ENCODE results near the gene NDUFS2.

- no peak for TF ChIP-seq KDM4A (IDR thresholded peaks at IDR 0.05; ENCODE audit: low read depth, low read length, severe bottlenecking)
- TF ChIP-seq CTCF (IDR thresholded peaks at IDR 0.05; ENCODE audit: control extremely low read depth in 1 of 3, insufficient read depth in 1 of 3, low read depth in 1 of 3, low read length in 3 of 3): no peak
- TF ChIP-seq ASH2L (IDR thresholded peaks at IDR 0.05; ENCODE audit: low read length): no peak
- TF ChIP-seq POLR2A (IDR thresholded peaks at IDR 0.05; ENCODE audit: control extremely low read depth in 1 of 2, low read depth in 2 of 2, low read length in 2 of 2): no peak
- no peak for TF ChIP-seq RNF2 (IDR thresholded peaks at IDR 0.05; ENCODE audit: borderline replicate concordance, low read depth, low read length, missing control alignments, poor library complexity, severe bottlenecking)
- no peak for TF ChIP-seq GABPA (IDR thresholded peaks at IDR 0.05; ENCODE audit: borderline replicate concordance, insufficient read depth, low read length)
- TF ChIP-seq SIN3A (conservative IDR thresholded peaks at IDR 0.05 in 1 of 2, IDR thresholded peaks at IDR 0.05 in 1 of 2; ENCODE audit: low read depth in 1 of 2, low read length in 2 of 2): no peak
- TF ChIP-seq CEBPB (IDR thresholded peaks at IDR 0.05; ENCODE audit: low read depth, low read length): no peak
- TF ChIP-seq NRF1 (IDR thresholded peaks at IDR 0.05; ENCODE audit: low read depth, low read length): no peak
- no peak for TF ChIP-seq KDM1A (IDR thresholded peaks at IDR 0.05; ENCODE audit: borderline replicate concordance, low read length)
- TF ChIP-seq EZH2 (IDR thresholded peaks at IDR 0.05; ENCODE audit: low read depth, low read length, severe bottlenecking): no peak
Measured at GRCh38 chr1:161214369-161214768, 12.2 kb downstream of the NDUFS2 start.

Data from H1 (cell line).